GM19455 (cell line): Measurements from ENCODE around the gene YY1AP1.
"Not testable (repeated sequence)": the region's sequence is repeated elsewhere in the genome, so short reads cannot be mapped to it uniquely, and the experiment has no call there.

Experiments used
- ATAC-seq: cut with Tn5 transposase; IDR thresholded peaks from one replicate; pipeline ENCODE4 v1.9.1; 2021; ENCODE audit not compliant: unreplicated experiment

Gene YY1AP1

GRCh38 chr1:155696524-155696923, 8.0 kb upstream of the YY1AP1 start:
- no peak for ATAC-seq

GRCh38 chr1:155695608-155696007, 7.0 kb upstream of the YY1AP1 start:
- ATAC-seq, result no peak

DNA sequence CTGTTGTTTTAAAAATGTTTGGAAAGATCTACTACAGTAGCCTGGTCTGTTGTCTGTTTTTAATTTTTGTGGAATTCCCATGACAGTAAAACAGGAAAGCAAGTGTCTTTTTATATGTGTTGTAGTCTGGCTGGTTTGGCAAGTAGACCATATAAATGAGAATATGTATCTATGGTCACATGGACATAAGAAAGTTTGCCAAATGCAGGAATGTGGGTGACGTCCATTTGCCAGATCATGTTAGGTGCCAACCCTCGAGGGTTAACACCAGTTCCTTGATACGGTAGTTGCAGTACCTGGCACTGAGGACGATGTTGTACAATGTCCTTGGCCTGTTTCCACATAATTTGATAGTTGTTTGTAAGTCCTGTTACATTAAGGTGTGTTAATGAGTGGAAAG, 6.5 kb upstream of the YY1AP1 start:
- ATAC-seq, result no peak

DNA sequence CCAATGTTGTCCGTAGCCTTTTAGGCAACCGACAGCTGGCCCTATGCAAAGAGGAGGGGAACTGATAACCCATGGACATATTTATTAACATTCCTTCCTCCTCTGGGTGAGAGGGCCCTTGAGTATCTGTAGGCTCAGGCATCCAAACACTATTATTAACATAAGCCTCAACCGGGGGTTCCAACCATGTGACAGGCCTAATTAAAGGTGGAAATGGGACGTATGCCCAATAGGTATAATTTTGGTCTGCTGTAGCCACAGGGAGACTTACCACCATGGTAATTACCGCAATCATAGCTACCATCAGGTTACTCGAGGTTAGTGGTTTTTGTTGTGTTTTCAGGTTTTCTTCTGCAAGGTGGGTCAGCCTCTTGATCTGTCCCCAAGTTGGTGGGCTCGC, 5.6 kb upstream of the YY1AP1 start:
- ATAC-seq, result no peak

- no peak for ATAC-seq
These were observed 3.5 kb upstream of the YY1AP1 start for GRCh38 chr1:155691992-155692528.

DNA sequence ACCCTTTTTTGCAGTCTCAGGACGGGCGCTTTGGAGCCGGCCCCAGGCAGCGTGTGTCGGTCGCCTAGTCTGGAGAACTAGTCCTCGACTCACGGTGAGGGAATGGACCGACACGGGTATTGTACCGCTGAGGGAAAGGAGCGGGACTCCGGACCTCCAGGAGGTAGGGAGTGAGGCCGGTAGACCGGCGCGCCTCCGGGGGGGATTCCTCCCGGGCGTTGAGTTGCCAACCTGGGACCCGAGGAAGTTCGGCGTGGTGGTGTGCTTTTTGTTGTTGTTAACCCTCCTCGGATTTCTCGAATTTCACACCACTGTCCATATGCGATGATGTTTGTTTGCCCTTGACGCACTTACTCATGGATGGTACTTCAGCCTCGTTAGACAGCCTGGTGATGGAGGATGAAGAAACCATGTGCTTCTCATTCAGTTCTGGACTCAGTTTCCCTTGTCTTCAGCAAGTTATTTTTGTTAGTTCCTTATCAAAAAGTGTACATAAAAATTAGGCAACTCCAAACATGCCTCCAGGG, 570 bp upstream of the YY1AP1 start, which contains the start of gene DAP3:
DAP3 (plus strand) TSS at position 11 of the 527 bp plus-strand sequence. CDS start 20,689 bp downstream, outside the sequence.
- not testable (repeated sequence) for ATAC-seq

- peak; percentile 18 for ATAC-seq
These were observed 760 bp downstream of the YY1AP1 start for GRCh38 chr1:155687705-155688323.

GRCh38 chr1:155681776-155682175, 6.8 kb downstream of the YY1AP1 start:
- ATAC-seq, result no peak

DNA sequence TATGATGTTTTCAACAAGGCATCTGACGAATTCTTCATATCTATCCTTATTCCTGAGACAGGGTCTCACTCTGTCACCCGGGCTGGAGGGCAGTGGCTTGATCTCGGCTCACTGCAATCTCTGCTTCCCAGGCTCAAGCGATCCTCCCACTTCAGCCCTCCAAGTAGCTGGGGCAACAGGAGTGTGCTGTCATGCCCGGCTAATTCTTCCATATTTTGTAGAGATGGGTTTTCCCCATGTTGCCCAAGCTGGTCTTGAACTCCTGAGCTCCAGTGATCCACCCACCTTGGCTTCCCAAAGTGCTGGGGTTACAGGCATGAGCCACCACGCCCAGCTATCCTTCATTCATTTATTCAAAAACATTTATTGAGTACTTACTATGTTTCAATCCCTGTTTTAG, 8.0 kb downstream of the YY1AP1 start:
- ATAC-seq, result no peak

DNA sequence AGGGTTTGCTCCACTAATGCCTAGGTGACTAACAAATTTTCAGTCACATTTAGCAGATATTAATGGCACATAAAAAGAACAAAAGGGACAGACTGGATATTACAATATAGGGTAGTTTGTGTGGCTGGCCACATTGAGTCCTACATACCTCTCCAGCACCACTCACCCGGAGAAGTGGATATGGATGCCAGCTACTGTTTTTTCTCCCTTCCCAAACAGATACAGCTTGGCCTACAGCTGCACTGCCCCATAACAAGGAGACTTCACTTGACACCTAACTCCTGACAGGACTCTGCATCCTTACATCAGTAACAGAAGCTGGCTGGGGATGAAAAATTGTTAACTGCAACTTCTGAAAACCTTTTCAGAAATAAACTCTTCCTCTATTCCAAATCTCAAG, 9.6 kb downstream of the YY1AP1 start:
- not testable (repeated sequence) for ATAC-seq

DNA sequence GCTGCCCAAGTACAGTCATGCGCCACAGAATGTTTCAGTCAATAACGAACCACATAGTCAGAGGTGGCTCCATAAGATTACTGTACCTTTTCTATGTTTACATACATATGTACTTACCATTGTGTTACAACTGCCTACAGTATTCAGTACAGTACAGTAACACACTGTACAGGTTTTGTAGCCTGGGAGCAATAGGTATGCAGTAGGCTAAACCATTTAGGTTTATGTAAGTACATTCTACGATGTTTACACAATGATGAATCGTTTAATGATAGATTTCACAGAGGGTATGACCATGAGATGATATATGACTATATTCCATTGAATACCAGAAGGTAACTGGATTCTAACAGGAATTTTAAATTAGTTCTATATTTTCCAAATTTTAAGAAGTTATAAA, 10.5 kb downstream of the YY1AP1 start:
- ATAC-seq, result no peak

DNA sequence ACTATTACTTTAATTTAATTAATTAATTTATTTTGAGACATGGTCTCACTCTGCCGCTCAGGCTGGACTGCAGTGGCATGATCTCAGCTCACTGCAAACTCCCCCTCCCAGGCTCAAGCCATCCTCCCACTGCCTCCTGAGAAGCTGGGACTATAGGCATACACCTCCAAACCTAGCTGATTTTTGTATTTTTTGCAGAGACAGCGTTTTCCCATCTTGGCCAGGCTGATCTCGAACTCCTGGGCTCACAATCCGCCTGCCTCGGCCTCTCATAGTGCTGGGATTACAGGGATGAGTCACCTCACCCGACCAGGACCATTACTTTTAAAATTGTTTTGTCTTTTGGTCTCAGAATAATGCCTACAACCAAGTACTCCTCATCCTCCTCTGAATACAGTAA, 15.6 kb downstream of the YY1AP1 start:
- no peak for ATAC-seq

- no peak for ATAC-seq
These were observed 16.8 kb downstream of the YY1AP1 start for GRCh38 chr1:155671750-155672149.

DNA sequence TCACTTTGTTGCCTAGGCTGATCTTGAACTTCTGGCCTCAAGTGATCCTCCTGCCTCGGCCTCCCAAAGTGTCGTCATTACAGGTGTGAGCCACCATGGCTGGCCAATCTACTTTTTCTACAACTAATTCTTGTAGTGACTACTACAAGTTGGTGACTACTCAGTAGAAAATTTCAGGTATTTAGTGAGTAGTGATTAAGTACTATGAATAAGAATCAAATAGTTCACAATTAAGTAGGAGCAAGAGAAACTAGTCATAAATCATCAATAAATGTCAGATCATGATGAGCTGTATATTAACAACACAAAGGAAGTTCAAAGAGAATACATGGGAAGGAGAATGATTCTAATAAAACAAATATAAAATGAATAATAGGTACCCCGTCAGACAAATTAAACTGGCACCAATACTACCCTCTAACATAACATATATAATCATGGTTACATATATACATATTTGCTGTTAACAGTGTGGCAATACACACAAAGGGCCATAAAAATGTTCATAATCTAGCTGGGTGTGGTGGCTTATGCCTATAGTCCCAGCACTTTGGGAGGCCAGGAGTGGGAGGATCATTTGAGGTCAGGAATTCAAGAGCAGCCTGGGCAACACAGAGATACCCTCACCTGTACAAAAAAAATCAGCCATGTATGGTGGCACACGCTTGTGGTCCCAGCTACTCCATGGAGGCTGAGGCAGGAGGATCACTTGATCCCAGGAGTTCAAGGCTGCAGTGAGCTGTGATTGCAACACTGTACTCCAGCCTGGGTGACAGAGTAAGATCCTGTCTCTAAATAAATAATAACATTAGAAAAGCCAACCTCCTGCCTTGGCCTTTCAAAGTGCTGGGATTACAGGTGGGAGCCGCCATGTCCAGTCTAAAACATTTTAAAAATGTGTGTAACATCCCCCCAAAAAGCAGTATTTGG, 19.1 kb downstream of the YY1AP1 start:
- no peak for ATAC-seq

DNA sequence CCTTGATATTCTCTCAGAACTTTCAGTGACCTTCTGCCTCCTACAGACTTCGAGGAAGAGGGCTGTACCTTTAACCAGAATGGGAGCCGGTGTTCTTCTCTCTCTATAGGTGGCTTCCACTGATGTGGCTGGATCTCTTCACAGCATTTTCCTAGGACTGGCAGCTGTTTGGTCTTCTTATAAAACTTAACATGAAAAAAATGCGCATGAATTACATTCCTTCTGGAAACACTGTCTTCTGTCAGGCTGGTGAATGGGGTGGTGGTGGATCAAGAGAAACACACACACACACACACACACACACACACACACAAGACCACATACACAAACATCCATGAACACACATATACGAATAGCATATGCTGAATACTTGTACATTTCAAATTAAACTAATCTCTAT, 27.3 kb downstream of the YY1AP1 start:
- ATAC-seq, result not testable (repeated sequence)

GRCh38 chr1:155657463-155657862, 31.1 kb downstream of the YY1AP1 start:
- ATAC-seq, result no peak

DNA sequence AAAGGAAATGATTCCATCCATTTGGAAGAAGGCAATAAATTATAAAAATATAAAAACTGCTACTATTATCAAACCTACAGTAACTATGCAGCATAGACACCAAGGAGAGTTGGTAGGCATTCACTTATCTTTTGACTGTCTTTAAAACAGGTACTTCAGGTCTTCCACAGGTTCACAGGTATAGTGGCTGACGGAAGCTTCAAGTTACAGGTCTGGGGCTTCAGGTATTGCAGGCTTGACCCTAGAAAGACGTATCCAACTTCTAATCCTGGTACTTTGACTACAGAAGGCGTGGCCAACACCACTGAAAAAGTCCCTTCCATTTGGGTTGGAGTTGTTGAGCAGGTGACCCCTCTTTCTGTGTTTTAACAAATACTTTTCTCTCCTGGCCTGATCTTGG, 35.6 kb downstream of the YY1AP1 start:
- ATAC-seq, result no peak

DNA sequence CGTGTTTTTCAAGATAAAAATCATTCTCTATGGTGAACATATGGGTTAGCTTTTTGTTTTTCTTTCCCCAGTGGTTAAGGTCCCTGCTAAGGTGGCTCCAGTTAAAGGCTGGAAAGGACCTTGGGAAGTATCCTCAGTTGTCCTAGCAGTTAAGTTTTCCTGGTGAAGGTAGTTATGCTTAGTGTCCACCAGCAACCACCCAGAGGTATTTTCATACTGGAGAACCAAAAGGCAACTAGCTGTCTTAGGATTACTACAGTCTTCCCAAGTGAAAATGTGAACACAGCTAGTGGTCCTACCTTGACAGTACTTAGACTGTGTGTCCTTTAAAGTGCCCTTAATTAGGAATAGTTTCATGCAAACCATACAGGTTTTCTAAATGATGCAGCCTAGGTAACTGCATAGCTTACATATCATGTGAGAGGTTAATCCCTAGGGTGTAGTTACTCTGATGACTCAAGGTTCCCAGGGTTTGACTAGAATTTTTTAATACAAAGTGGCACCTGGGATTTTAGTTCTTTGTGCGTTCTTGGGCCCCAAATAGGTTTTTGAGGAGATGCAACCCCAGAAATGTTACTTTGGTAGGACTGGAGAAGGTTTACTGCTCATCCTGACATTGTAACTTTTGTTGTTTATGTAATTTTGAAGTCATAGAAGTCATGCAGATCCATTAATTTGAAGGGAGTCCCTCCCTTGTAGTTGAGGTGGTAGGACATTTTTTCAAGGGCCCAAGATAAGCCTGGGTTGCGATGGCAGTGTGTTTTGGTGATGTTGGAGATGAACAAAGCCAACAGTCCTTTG, 36.5 kb downstream of the YY1AP1 start:
- no peak for ATAC-seq

DNA sequence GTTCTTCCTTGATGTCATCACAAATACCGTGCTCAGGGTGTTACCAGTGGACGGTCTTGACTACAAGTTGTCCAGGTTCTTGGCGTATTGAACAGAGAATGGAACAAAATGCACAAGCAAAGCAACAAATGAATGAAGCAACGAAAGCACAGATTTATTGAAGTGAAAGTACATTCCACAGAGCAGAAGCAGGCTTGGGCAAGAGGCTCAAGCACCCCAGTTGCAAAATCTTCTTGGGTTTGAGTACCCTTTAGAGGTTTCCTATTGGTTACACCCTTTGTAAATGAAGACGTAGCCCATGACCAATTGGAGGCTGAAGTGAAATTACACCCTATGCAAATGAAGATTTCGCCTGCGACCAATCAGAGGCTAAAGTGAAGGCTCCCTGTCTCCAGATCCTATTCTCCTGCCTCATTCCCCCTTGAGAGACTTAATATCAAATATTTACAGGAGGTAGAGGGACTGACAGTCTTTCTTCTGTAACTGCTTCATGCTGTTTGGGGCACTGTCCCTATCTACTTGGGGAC, 38.3 kb downstream of the YY1AP1 start:
- ATAC-seq, result no peak

GRCh38 chr1:155649676-155650075, 38.9 kb downstream of the YY1AP1 start:
- no peak for ATAC-seq
